SK-N-MC (cell line): ENCODE measurements around the gene ARMH1.
"Not testable (repeated sequence)": the region's sequence is repeated elsewhere in the genome, so short reads cannot be mapped to it uniquely, and the experiment has no call there.

Experiments used
- EZH2 ChIP-seq: fragments of 200-600 bp; sonication (generic); IDR thresholded peaks from one replicate; pipeline ENCODE4 v1.6.1; 2017; ENCODE audit warnings: antibody characterized with exemption
- POLR2AphosphoS5 ChIP-seq: IDR thresholded peaks from 2 replicates; pipeline ENCODE4 v1.6.1; 2012; ENCODE audit warnings: mild to moderate bottlenecking, low read depth, low read length, borderline replicate concordance

DNA sequence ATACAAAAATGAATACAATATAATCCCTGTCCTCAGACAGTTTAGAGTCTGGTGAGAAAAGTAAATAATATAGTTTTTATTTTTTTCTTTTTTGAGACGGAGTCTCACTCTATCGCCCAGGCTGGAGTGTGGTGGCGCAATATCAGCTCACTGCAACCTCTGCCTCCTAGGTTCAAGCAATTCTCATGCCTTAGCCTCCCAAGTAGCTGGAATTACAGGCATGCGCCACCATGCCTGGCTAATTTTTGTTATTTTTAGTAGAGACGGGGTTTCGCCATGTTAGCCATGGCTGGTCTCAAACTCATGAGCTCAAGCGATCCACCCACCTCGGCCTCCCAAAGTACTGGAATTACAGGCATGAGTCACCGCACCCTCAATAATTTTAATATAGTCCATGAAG is 24.9 kb downstream of the ARMH1 start:
- TF ChIP-seq EZH2, POLR2AphosphoS5: not testable (repeated sequence)
